MM.1S (cell line): ENCODE results near the gene KBTBD3.

Source experiments
- CTCF ChIP-seq: fragments of 300-600 bp; sonication (generic); IDR thresholded peaks from 2 replicates; pipeline ENCODE4 v1.5.1; 2016; ENCODE audit warnings: antibody characterized with exemption, low read length, mixed read lengths
- EZH2 ChIP-seq: fragments of 300-600 bp; sonication (generic); optimal IDR thresholded peaks from 2 replicates; pipeline ENCODE3; 2017; ENCODE audit warnings: low read depth, mild to moderate bottlenecking, antibody characterized with exemption, low read length, mixed read lengths
- EZH2phosphoT487 ChIP-seq: fragments of 300-600 bp; sonication (generic); IDR thresholded peaks from 2 replicates; pipeline ENCODE4 v1.6.1; 2018; ENCODE audit warnings: antibody characterized with exemption, low read length

GRCh38 chr11:106105986-106106385 lies 28.8 kb upstream of the KBTBD3 start:
- no peak for TF ChIP-seq EZH2
- no peak for TF ChIP-seq CTCF
- no peak for TF ChIP-seq EZH2phosphoT487
